SK-N-SH treated with all-trans-retinoic acid at 6 μM for 48 hours (cell line): ENCODE results near the gene ID4.

Experiments
- CSDC2 ChIP-seq: fragments of 250-450 bp; sonication (Bioruptor Pico); IDR thresholded peaks from 2 replicates; pipeline ENCODE4 v1.5.0; 2020; ENCODE audit warnings: mild to moderate bottlenecking, moderate library complexity
- ISL1 ChIP-seq: fragments of 250-450 bp; sonication (Bioruptor Pico); IDR thresholded peaks from 2 replicates; pipeline ENCODE4 v2.1.2; 2022; ENCODE audit warnings: mild to moderate bottlenecking, moderate library complexity
- PPARA ChIP-seq: fragments of 250-450 bp; sonication (Bioruptor Pico); IDR thresholded peaks from 2 replicates; pipeline ENCODE4 v1.5.0; 2020; ENCODE audit warnings: mild to moderate bottlenecking, borderline replicate concordance
- RARB ChIP-seq: fragments of 250-450 bp; sonication (Bioruptor Pico); IDR thresholded peaks from 2 replicates; pipeline ENCODE4 v1.8.0; 2021; ENCODE audit warnings: mild to moderate bottlenecking, moderate library complexity
- SNAI2 ChIP-seq: fragments of 250-450 bp; sonication (Bioruptor Pico); IDR thresholded peaks from 2 replicates; pipeline ENCODE4 v1.5.0; 2020; ENCODE audit warnings: mild to moderate bottlenecking, moderate library complexity
- TOX ChIP-seq: fragments of 250-450 bp; sonication (Bioruptor Pico); IDR thresholded peaks from 2 replicates; pipeline ENCODE4 v1.8.0; 2021; ENCODE audit warnings: mild to moderate bottlenecking, moderate library complexity, borderline replicate concordance
- ZFP3 ChIP-seq: fragments of 250-450 bp; sonication (Bioruptor Pico); IDR thresholded peaks from 2 replicates; pipeline ENCODE4 v1.5.0; 2020; ENCODE audit warnings: mild to moderate bottlenecking, moderate library complexity
- ZFP30 ChIP-seq: fragments of 450-650 bp; formaldehyde crosslinking; IDR thresholded peaks from 2 replicates; pipeline ENCODE4 v1.5.0; 2022; ENCODE audit warnings: mild to moderate bottlenecking, moderate library complexity
- TF ChIP-seq, protein P1 (sequence below): fragments of 250-450 bp; sonication (Bioruptor Pico); IDR thresholded peaks from 2 replicates; pipeline ENCODE4 v1.5.1; 2021; ENCODE audit warnings: mild to moderate bottlenecking, moderate library complexity
- TF ChIP-seq, protein P2 (sequence below): fragments of 250-450 bp; sonication (Bioruptor Pico); IDR thresholded peaks from 2 replicates; pipeline ENCODE4 v1.5.0; 2020; ENCODE audit warnings: mild to moderate bottlenecking, moderate library complexity
- TF ChIP-seq, protein P3 (sequence below): fragments of 250-450 bp; sonication (Bioruptor Pico); IDR thresholded peaks from 2 replicates; pipeline ENCODE4 v1.5.1; 2020; ENCODE audit warnings: low read depth, mild to moderate bottlenecking, moderate library complexity

DNA sequence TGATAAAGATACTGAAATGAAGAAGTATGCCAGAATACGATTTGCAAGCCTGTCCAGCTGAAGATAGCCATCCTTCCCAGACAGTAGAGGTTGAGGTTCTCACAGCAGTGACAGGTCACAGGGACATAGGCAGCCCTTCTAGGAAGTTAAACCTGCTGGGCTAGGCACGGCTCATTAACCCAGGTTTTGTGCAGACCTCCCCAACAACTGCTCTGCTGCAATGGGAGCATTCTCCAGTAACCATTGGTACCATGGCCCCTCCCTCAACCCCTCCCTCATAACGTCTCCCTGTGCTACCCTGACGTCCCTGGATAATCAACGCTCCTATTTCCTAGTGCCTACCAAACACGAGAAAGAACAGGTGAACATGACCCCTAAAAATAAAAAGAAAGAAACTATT is 15.8 kb downstream of the ID4 start:
- no peak for TF ChIP-seq RARB (CRISPR knock-in tag)
- TF ChIP-seq TOX: no peak
- no peak for TF ChIP-seq SNAI2 (CRISPR knock-in tag)
- no peak for TF ChIP-seq ZFP30
- TF ChIP-seq, protein P1, sequence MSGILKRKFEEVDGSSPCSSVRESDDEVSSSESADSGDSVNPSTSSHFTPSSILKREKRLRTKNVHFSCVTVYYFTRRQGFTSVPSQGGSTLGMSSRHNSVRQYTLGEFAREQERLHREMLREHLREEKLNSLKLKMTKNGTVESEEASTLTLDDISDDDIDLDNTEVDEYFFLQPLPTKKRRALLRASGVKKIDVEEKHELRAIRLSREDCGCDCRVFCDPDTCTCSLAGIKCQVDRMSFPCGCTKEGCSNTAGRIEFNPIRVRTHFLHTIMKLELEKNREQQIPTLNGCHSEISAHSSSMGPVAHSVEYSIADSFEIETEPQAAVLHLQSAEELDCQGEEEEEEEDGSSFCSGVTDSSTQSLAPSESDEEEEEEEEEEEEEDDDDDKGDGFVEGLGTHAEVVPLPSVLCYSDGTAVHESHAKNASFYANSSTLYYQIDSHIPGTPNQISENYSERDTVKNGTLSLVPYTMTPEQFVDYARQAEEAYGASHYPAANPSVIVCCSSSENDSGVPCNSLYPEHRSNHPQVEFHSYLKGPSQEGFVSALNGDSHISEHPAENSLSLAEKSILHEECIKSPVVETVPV (CRISPR knock-in tag): no peak
- TF ChIP-seq CSDC2 (CRISPR knock-in tag): no peak
- no peak for TF ChIP-seq ISL1
- TF ChIP-seq PPARA (CRISPR knock-in tag): no peak
- TF ChIP-seq ZFP3 (CRISPR knock-in tag): no peak
- TF ChIP-seq, protein P2, sequence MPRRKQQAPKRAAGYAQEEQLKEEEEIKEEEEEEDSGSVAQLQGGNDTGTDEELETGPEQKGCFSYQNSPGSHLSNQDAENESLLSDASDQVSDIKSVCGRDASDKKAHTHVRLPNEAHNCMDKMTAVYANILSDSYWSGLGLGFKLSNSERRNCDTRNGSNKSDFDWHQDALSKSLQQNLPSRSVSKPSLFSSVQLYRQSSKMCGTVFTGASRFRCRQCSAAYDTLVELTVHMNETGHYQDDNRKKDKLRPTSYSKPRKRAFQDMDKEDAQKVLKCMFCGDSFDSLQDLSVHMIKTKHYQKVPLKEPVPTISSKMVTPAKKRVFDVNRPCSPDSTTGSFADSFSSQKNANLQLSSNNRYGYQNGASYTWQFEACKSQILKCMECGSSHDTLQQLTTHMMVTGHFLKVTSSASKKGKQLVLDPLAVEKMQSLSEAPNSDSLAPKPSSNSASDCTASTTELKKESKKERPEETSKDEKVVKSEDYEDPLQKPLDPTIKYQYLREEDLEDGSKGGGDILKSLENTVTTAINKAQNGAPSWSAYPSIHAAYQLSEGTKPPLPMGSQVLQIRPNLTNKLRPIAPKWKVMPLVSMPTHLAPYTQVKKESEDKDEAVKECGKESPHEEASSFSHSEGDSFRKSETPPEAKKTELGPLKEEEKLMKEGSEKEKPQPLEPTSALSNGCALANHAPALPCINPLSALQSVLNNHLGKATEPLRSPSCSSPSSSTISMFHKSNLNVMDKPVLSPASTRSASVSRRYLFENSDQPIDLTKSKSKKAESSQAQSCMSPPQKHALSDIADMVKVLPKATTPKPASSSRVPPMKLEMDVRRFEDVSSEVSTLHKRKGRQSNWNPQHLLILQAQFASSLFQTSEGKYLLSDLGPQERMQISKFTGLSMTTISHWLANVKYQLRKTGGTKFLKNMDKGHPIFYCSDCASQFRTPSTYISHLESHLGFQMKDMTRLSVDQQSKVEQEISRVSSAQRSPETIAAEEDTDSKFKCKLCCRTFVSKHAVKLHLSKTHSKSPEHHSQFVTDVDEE: no peak
- TF ChIP-seq, protein P3, sequence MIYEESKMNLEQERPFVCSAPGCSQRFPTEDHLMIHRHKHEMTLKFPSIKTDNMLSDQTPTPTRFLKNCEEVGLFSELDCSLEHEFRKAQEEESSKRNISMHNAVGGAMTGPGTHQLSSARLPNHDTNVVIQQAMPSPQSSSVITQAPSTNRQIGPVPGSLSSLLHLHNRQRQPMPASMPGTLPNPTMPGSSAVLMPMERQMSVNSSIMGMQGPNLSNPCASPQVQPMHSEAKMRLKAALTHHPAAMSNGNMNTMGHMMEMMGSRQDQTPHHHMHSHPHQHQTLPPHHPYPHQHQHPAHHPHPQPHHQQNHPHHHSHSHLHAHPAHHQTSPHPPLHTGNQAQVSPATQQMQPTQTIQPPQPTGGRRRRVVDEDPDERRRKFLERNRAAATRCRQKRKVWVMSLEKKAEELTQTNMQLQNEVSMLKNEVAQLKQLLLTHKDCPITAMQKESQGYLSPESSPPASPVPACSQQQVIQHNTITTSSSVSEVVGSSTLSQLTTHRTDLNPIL (CRISPR knock-in tag): no peak
